Memory B cell (primary cell): Measurements from ENCODE around the gene CCNF.
A peak's percentile ranks its signal among the peaks of the same experiment; 100 is the strongest.

Experiments
- ATAC-seq: fragments of 150-1000 bp; cut with Tn5 transposase; 2 replicates; pipeline ENCODE4 v1.10.0; 2021; ENCODE audit warnings: low read depth, mild to moderate bottlenecking, moderate library complexity
- DNase-seq, 2 donors: peaks; one replicate each; pipeline ENCODE4 v3.0.0; 2022; ENCODE audit warnings: low spot score in 2 of 2
- H3K27ac Mint-ChIP-seq: one replicate; pipeline ENCODE4 v1.8.0; 2022; ENCODE audit warnings: mild to moderate bottlenecking, moderate library complexity, mixed read lengths
- H3K27me3 Mint-ChIP-seq: one replicate; pipeline ENCODE4 v1.8.0; 2022; ENCODE audit warnings: mixed read lengths
- H3K36me3 Mint-ChIP-seq: one replicate; pipeline ENCODE4 v1.8.0; 2022; ENCODE audit warnings: mild to moderate bottlenecking, mixed read lengths
- H3K4me1 Mint-ChIP-seq: one replicate; pipeline ENCODE4 v1.8.0; 2022; ENCODE audit warnings: mixed read lengths
- H3K4me3 Mint-ChIP-seq: one replicate; pipeline ENCODE4 v1.8.0; 2022; ENCODE audit warnings: mild to moderate bottlenecking, moderate library complexity, mixed read lengths
- H3K9me3 Mint-ChIP-seq: one replicate; pipeline ENCODE4 v1.8.0; 2022; ENCODE audit warnings: mixed read lengths

Gene CCNF

DNA sequence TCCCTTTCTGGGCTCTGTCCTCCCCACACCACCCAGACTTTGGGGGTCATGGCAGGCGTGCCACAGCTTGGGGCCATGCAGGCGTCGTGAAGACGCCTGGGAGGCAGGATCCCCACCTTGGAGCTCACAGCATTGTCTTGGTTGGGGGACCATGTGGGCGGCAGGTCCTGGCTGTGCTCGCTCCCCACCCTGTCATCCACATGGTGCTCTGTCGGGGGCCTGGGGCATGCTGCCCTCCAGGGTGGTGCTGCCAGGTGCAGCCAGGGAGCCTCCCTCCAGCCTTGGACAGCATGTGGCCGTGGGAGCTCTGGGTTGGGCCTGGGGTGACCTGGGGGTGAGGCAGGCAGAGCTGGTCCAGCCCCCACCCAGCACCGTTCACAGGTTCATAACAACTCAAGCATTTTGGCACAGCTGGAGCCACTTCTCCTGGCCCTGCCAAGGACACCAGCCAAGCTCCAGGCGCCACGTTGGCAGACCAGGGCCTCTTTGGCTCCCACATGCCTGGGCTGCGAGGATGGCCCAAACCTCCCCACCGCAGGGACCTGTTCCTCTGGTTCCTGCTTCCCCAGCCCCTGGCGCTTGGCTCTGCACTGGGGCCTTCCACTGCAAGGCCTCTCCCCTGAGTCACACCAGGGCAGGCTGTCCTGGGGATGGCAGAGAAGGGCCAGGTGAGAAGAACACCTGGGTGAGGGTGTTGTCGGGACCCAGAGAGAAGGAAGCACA lies 69.4 kb downstream of the CCNF start:
- DNase-seq: no peak
- Mint-ChIP-seq H3K4me1 (peaks cover 3% of the 10 kb centered on the region), H3K4me3 (no peak overlapping the region), H3K9me3 (no peaks in the 10 kb centered on the region), H3K27ac (no peak overlapping the region), H3K36me3 (peaks cover 5% of the 10 kb centered on the region), H3K27me3 (no peaks in the 10 kb centered on the region)
- no peak for ATAC-seq

DNA sequence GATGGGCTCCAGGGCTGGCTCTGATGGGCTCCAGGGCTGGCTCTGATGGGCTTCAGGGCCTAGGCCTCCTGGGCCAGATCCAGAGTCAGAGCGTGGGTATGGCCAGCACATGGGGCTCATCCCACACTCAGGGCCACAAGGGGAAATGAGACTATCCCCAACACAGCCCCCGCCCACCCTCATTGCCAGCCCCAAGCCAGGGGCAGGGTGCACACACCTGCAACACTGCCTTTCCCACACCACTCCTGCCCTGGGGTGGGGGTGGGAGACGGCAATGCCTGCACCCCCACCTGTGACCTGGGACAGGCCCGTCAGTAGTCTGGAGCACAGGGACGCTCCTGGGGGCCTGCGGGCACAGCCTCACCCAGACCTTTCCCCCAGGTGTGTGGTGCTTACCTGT lies 70.2 kb downstream of the CCNF start:
- ATAC-seq: no peak
- H3K36me3 Mint-ChIP-seq: peaks cover 5% of the 10 kb centered on the region
- no peak for DNase-seq
- no peaks in the 10 kb centered on the region for H3K9me3 Mint-ChIP-seq
- H3K27ac Mint-ChIP-seq: no peak overlapping the region
- peaks cover 3% of the 10 kb centered on the region for H3K4me1 Mint-ChIP-seq
- no peaks in the 10 kb centered on the region for H3K27me3 Mint-ChIP-seq
- H3K4me3 Mint-ChIP-seq: no peak overlapping the region

DNA sequence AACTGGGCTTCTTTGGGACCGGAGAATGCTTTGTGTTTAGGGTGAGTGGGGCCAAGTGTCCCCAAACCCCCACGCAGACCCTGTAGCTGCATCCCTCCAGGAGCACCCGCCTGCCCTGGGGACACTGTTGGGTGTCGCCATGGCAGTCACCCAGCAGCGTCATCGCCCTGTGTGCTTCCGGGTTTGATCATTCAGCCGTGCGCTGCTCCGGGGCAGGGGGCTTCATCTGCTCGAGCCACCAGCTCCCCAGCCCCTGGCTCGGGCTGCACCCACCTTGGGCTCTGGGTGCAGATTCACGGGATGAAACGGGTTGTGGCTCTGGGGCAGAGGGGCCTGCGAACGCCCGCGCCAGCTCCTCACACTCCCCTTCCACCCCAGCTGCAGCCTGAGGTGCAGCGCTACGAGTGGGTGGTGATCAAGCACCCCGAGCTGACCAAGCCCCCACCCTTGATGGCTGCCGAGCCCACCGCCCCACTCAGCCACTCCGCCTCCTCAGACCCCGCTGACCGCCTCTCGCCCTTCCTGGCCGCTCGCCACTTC lies 70.7 kb downstream of the CCNF start:
- DNase-seq (no peak), ATAC-seq (no peak)
- H3K27ac Mint-ChIP-seq: no peak overlapping the region
- no peaks in the 10 kb centered on the region for H3K27me3 Mint-ChIP-seq
- peaks cover 5% of the 10 kb centered on the region for H3K36me3 Mint-ChIP-seq
- no peak overlapping the region for H3K4me3 Mint-ChIP-seq
- H3K4me1 Mint-ChIP-seq: peaks cover 3% of the 10 kb centered on the region
- H3K9me3 Mint-ChIP-seq: no peaks in the 10 kb centered on the region

DNA sequence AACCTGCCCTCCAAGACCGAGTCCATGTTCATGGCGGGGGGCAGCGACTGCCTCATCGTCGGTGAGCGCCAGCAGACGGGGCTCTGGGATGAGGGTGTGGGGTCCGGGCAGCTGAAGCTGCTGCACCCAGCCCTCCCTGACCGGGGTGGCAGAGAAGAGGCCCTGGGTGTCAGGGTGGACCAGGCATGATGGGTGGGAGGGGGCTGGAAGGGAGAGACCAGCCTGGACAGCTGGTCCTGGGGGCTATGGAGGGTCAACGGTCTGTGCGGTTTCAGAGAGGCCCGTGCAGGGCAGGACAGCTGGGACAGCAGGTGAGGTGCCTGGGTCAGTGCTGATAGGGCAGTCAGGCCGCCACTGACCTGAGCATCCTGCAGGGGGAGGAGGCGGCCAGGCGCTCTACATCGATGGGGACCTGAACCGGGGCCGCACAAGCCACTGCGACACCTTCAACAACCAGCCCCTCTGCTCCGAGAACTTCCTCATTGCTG lies 71.2 kb downstream of the CCNF start:
- no peak overlapping the region for H3K4me3 Mint-ChIP-seq

DNA sequence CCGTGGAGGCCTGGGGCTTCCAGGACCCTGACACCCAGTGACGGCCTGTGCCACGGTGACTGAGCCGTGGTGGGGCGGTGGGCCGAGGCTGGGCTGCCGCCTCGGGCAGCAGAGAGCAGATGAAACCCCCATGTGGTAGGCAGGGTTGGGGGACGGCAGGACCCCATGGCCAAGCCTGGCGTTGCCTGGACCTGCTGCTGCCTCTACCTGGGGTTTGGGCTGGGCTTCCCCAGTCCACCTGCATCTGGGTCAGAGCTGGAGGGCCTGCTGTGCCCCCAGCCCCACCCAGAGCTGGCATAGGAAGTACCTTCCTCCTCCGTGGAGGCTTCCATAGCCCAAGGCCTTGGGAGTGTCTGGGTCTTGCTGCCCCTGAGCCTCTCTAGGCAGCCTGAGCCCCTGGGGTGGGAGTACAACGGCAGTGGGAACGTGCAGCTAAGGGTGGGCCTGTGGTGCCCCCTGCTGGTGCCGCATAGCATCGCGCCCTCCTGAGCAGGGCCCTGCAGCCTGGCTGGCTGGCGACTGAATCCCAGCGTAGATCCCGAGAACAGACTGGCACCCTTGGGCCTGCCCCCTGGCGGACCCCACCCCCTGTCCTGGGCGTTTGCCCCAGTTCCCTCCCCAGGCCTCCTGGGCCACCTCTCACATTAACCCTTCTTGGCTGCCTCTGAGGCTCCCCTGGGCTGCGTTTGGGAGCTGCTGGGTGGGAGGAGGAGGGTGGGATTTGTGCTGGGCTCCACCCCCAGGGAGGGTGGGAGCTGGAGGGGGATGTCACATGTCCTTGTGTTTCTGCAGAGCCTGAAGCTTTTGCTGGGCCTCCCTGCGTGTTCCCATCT lies 71.9 kb downstream of the CCNF start:
- ATAC-seq: peak; percentile 96
- H3K36me3 Mint-ChIP-seq: peaks cover 5% of the 10 kb centered on the region
- no peaks in the 10 kb centered on the region for H3K27me3 Mint-ChIP-seq
- peak; percentile 82 to 84 for DNase-seq
- H3K4me1 Mint-ChIP-seq: peaks cover 3% of the 10 kb centered on the region
- H3K27ac Mint-ChIP-seq: no peak overlapping the region
- H3K4me3 Mint-ChIP-seq: no peak overlapping the region
- no peaks in the 10 kb centered on the region for H3K9me3 Mint-ChIP-seq

More for the DNA sequence above, 71.2 kb downstream of the CCNF start:
- H3K4me1 Mint-ChIP-seq: peaks cover 3% of the 10 kb centered on the region
- DNase-seq (no peak), ATAC-seq (no peak)
- no peaks in the 10 kb centered on the region for H3K9me3 Mint-ChIP-seq
- H3K27me3 Mint-ChIP-seq: no peaks in the 10 kb centered on the region
- peaks cover 5% of the 10 kb centered on the region for H3K36me3 Mint-ChIP-seq
- no peak overlapping the region for H3K27ac Mint-ChIP-seq

DNA sequence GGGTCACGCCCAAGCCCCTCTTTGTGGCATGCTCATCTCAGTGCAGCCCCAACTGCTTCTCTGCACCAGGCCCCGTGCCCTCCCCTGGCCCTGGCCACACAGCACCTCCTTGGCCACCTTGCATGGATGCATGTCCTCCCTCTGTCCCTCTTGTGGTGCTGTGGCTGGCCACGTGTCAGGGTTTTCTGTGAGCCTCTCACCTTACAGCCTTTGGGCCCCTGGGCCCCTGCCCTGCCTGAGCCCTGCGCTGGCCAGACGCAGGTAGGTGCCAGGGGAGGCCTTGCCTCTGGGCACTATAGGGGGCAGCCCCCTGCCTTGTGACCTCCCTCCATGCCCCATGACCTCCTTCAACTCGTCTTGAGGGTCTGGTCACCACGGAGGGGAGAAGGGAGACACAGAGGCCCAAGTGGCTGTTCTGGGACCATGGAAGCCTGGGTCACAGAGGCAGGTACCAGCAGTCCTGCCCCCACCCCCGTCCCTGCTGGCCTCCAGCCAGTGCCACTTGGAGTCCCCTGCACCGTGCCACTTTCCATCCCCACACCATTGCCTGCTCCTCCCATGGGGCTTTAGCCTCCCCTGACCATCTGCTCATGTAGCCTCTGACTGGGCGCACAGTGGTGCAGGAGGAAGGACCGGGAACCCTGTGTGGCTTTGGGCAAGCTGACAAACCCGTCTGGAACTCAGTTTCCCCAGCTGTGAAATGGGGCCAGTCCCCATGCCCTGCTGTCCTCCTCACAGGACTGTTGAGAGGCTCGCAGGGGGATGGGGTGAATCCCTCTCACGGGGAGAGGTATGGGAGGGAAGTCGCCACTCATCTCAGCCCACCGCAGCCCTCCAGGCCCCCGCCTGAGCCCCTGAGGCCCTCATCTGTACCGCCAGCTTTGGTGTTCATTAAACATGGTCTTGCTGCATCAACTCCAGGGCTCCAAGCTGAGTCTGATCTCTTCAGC lies 73.0 kb downstream of the CCNF start:
- Mint-ChIP-seq H3K27ac (no peak overlapping the region), H3K27me3 (no peaks in the 10 kb centered on the region), H3K36me3 (peaks cover 5% of the 10 kb centered on the region), H3K9me3 (no peaks in the 10 kb centered on the region), H3K4me3 (no peak overlapping the region), H3K4me1 (peaks cover 9% of the 10 kb centered on the region)
- no peak for DNase-seq
- no peak for ATAC-seq

DNA sequence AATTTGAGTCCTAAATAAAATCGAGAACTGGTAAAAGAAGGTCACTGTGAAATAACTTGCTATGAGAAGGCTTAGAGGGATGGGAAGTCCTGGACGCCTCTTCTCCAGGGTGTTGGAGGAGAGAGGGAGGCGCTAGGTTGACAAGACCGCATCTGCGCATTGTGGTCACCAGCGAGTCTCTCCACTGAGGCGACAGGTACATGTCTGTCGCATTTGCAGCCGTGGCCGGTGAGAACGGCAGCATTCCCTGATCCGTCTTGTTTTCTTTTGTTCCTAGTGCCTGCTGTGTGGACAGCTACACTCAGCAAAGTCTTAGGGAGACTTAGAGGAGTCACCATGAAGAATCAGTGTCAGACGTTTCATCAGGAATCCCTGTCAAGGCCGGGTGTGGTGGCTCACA lies 76.4 kb downstream of the CCNF start:
- no peaks in the 10 kb centered on the region for H3K36me3 Mint-ChIP-seq
- H3K4me1 Mint-ChIP-seq: peaks cover 28% of the 10 kb centered on the region
- DNase-seq (no peak), ATAC-seq (no peak)
- H3K9me3 Mint-ChIP-seq: no peaks in the 10 kb centered on the region
- H3K4me3 Mint-ChIP-seq: no peak overlapping the region
- no peak overlapping the region for H3K27ac Mint-ChIP-seq
- no peaks in the 10 kb centered on the region for H3K27me3 Mint-ChIP-seq

DNA sequence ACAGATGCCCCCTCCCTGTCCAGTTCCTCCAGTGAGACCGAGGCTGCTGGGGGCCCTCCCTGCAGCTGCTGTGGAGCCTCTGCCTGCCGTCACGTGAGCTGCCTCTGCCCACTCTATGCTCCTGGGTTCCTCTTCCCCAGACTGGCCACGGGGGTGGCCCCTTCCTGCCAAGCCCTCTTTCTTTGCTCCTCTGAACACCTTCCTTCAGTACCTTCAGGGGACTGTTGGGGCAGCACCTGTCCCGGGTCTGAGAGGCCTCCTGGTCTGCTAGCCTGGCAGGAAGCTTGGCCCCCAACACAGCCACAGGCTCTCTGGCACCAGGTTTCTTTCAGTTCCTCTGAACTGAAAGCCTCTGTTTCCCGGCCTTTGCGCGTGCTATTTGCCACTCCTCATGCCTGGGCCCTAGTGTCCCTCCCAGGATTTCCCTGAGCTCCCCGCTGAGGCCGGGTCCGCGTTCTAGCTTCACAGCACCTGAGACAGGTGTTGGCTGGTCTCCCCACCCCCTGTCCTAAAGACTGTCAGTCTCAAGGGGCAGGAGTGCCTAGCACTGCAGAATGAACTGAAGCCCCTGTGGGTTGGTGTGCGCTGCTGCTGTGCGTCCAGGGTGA lies 77.9 kb downstream of the CCNF start:
- Mint-ChIP-seq H3K27me3 (no peaks in the 10 kb centered on the region), H3K36me3 (no peaks in the 10 kb centered on the region), H3K9me3 (no peaks in the 10 kb centered on the region), H3K4me1 (peaks cover 31% of the 10 kb centered on the region), H3K27ac (peak overlapping the region; percentile 91), H3K4me3 (peak overlapping the region; percentile 75)
- DNase-seq: peak in 1 of 2 donors; percentile 68
- peak; percentile 88 for ATAC-seq

DNA sequence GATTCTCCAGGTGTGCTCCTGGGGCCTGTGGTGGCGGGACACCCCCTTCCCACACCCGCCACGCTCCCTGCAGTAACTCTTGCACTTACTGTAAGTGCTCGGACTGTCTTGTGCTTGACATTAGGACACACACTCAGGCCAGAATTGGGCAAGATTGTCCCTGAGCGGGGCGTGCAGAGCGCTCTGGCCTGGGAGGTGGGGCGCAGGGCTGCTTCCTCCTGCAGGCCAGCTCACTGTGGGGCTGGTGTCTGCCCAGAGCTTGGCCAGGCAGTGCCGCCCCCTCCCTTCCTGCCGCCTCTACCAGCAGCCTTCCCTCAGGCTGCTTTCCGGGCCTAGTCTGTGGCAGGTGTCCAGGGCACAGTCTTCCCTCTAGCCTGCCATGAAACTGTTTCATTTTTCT lies 78.4 kb downstream of the CCNF start:
- ATAC-seq (no peak), DNase-seq (no peak)
- Mint-ChIP-seq H3K4me1 (peaks cover 36% of the 10 kb centered on the region), H3K9me3 (no peaks in the 10 kb centered on the region), H3K27me3 (no peaks in the 10 kb centered on the region), H3K36me3 (no peaks in the 10 kb centered on the region), H3K27ac (peak overlapping the region; percentile 91), H3K4me3 (peak overlapping the region; percentile 75)
